SK-N-MC (cell line): ENCODE results near the gene ZNRF3.

Experiments used
- EZH2 ChIP-seq: fragments of 200-600 bp; sonication (generic); IDR thresholded peaks from one replicate; pipeline ENCODE4 v1.6.1; 2017; ENCODE audit warnings: antibody characterized with exemption
- FOXP2 ChIP-seq: optimal IDR thresholded peaks from 2 replicates; pipeline ENCODE3; 2011; ENCODE audit warnings: mild to moderate bottlenecking, moderate library complexity; ENCODE audit not compliant: insufficient read depth; ENCODE audit errors: extremely low read length, control extremely low read depth
- POLR2AphosphoS5 ChIP-seq: IDR thresholded peaks from 2 replicates; pipeline ENCODE4 v1.6.1; 2012; ENCODE audit warnings: mild to moderate bottlenecking, low read depth, low read length, borderline replicate concordance

- TF ChIP-seq POLR2AphosphoS5 (no peak), EZH2 (no peak), FOXP2 (no peak)
These were observed 120.2 kb downstream of the ZNRF3 start for GRCh38 chr22:29003552-29003951.
